Activated naive CD8-positive, alpha-beta T cell treated with anti-CD3 and anti-CD28 coated beads for 36 hours (primary cell): ENCODE data around the gene DTNB. TPM values are rescaled to one million over a fixed set of nuclear protein-coding genes. Genes with fewer than 3 reads are reported as not detected.

Experiments used
- DNase-seq: peaks from one replicate; pipeline ENCODE4 v3.0.0; 2021
- H3K27ac Mint-ChIP-seq: one replicate; pipeline ENCODE4 v1.8.0; 2022; ENCODE audit warnings: mild to moderate bottlenecking, moderate library complexity, mixed read lengths
- H3K27me3 Mint-ChIP-seq: one replicate; pipeline ENCODE4 v1.8.0; 2022; ENCODE audit warnings: mild to moderate bottlenecking, mixed read lengths
- H3K36me3 Mint-ChIP-seq: one replicate; pipeline ENCODE4 v1.8.0; 2021; ENCODE audit warnings: mild to moderate bottlenecking, mixed read lengths
- H3K4me1 Mint-ChIP-seq: one replicate; pipeline ENCODE4 v1.8.0; 2021; ENCODE audit warnings: mixed read lengths
- H3K4me3 Mint-ChIP-seq: one replicate; pipeline ENCODE4 v1.8.0; 2022; ENCODE audit warnings: mild to moderate bottlenecking, moderate library complexity, mixed read lengths
- H3K9me3 Mint-ChIP-seq: one replicate; pipeline ENCODE4 v1.8.0; 2022; ENCODE audit warnings: mixed read lengths
- total RNA-seq, 2 experiments: library from RNA; stranded (reverse); gene quantifications; one replicate each; pipeline ENCODE4 v1.2.3, GENCODE V29; 2021

DTNB gene
- total RNA-seq, 2 experiments from 2014 or later = 14.3 to 15.5 TPM

DNA sequence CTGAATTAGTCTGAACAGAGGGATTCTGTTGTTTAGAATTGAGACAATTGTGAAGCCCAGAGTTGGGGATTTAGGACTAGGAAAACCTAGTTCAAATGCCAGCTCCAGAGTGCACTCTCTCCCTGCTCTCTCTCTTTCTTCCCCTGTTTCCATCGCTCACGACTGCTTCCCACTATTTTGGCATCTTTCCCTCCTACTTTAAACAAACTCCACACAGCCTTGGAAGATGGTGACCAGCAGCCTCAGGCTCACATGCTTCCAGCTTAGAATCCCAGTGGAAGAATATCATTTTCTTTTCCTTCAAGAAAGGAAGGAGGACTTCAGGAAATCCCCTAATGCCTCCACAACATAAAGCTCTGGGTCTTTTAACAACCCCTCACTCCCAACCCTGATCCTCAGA lies 325.5 kb downstream of the DTNB start:
- Mint-ChIP-seq H3K4me3 (no peak overlapping the region), H3K9me3 (peaks cover 3% of the 10 kb centered on the region), H3K36me3 (no peaks in the 10 kb centered on the region), H3K4me1 (peaks cover 38% of the 10 kb centered on the region), H3K27ac (peak overlapping the region; percentile 88), H3K27me3 (no peaks in the 10 kb centered on the region)
- DNase-seq = no peak

GRCh38 chr2:25347205-25347815 lies 326.1 kb downstream of the DTNB start:
- peaks cover 35% of the 10 kb centered on the region for H3K4me1 Mint-ChIP-seq

DNA sequence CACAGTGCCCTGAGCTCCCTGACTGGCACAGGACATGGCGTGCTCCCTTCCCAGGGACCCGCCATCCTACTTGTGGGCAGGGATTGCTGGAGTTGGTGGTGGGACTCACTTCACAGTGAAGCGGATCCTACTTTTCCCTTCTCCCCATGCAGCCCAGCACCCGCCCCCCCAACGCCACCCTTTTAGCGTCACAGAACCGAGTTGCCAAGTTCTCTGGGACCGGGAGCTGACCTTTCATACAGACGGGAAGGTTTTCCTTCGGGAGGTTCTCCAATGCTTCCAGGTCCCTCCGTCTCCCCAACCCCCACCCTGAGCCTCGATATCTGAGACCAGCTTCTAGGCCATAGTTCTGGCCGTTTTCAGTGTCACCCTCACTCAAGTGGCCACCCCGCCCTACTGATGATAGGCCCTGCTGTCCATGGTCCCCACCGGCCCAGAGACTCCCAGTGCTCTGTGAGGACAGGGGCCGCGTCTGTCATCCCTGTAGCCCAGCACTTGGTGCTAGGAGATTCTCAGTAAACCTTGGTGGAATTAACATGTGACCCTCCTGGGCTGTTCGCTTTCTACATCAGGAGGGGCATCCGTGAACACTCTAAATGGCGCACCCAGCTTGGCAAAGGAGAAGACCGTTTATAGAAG lies 330.1 kb downstream of the DTNB start:
- Mint-ChIP-seq H3K9me3 (no peaks in the 10 kb centered on the region), H3K4me1 (peaks cover 39% of the 10 kb centered on the region), H3K27ac (no peak overlapping the region), H3K4me3 (peak overlapping the region; percentile 81), H3K27me3 (no peaks in the 10 kb centered on the region), H3K36me3 (peaks cover 3% of the 10 kb centered on the region)
- no peak for DNase-seq

More at GRCh38 chr2:25347205-25347815, 326.1 kb downstream of the DTNB start:
- Mint-ChIP-seq H3K27me3 (no peaks in the 10 kb centered on the region), H3K9me3 (peaks cover 3% of the 10 kb centered on the region), H3K27ac (peak overlapping the region; percentile 88), H3K4me3 (peak overlapping the region; percentile 42), H3K36me3 (no peaks in the 10 kb centered on the region)
- peak; percentile 63 for DNase-seq

- Mint-ChIP-seq H3K4me3 (peak overlapping the region; percentile 81), H3K27ac (peak overlapping the region; percentile 84), H3K27me3 (no peaks in the 10 kb centered on the region), H3K9me3 (no peaks in the 10 kb centered on the region), H3K4me1 (peaks cover 40% of the 10 kb centered on the region), H3K36me3 (peaks cover 3% of the 10 kb centered on the region)
- DNase-seq = peak; percentile 92
These were observed 330.8 kb downstream of the DTNB start for GRCh38 chr2:25342372-25343186.

DNA sequence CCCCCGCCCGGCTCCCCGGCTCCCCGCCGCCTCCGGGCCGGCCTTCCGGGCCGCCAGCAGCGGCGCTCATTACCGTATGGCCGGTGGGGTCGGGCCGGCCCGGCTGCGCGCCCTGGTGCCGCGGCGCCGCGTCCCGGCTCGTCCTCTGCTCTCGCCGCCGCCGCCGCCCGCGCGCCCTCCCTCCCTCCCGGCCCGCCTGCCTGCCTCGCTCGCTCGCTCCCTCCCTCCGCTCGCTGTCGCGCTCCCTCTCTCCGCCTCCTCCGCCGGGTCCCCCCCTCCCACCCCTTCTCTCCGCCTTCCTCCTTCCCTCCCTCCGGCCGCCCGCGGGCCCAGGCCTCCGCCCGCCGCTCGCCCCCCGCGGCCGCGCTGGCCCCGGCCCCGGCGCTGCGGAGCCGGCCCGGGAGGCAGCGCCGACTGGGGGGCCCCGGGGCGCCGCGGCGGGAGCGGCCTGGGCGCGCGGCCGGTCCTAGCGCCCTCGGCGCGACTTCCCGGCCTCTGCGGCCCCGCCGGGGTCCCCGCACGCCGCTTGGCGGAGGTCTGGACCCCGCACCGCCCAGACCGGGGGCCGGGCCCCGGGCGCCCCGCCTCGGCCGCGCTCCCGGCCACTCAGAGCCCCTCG lies 331.5 kb downstream of the DTNB start, which contains the start of gene DNMT3A:
Gene DNMT3A, minus strand, starts transcription at position 173 of the 619 bp plus-strand sequence. CDS start 27,941 bp downstream, outside the sequence.
- Mint-ChIP-seq H3K4me1 (peaks cover 41% of the 10 kb centered on the region), H3K36me3 (peaks cover 8% of the 10 kb centered on the region), H3K4me3 (peak within 1 kb of the TSS; percentile 81), H3K27me3 (no peaks in the 10 kb centered on the region), H3K9me3 (no peaks in the 10 kb centered on the region), H3K27ac (peak within 1 kb of the TSS; percentile 84)
- peak; percentile 64 for DNase-seq

DNA sequence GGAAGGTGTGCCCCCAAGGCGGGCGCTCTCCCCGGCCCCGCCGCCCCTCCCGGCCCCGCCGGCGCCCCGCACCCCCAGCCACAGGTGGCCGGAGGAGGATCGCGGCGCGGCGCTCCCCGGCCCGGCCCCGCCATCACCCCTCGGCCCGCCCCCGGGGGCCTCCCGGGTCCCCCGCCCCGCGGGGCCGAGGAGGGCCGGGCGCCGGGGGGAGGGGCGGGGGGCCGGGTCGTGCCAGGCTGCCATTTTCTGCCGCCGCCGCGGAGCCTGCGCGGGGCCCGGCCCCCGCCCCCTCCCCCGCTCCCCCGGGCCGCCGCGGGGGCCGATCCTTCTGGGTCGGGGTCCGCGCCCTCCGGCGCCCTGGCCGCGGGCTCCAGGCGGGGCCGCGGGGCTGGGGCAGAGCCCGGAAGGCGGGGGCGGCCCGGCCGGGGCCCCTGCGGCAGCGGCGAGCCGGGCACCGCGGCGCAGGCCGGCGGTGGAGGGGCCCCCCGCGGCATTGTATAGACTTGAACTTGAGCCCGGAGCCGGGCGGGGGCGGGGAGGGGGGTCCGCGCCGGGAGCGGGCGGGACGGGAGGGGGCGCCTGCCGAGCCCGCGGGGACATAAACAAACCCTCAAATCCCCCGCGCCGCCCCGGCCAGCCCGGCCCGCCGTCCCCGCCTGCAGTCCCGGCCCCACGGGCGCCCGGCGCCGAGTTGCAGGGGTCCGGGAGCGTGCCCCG lies 332.2 kb downstream of the DTNB start:
- Mint-ChIP-seq H3K27me3 (no peaks in the 10 kb centered on the region), H3K9me3 (no peaks in the 10 kb centered on the region), H3K27ac (no peak overlapping the region), H3K4me1 (peaks cover 48% of the 10 kb centered on the region), H3K36me3 (peaks cover 9% of the 10 kb centered on the region), H3K4me3 (no peak overlapping the region)
- peak; percentile 48 for DNase-seq

GRCh38 chr2:25340181-25340921 lies 333.0 kb downstream of the DTNB start:
- peak; percentile 39 for DNase-seq
- Mint-ChIP-seq H3K4me3 (peak overlapping the region; percentile 74), H3K9me3 (no peaks in the 10 kb centered on the region), H3K27me3 (no peaks in the 10 kb centered on the region), H3K27ac (peak overlapping the region; percentile 76), H3K36me3 (peaks cover 9% of the 10 kb centered on the region), H3K4me1 (peaks cover 54% of the 10 kb centered on the region)

DNA sequence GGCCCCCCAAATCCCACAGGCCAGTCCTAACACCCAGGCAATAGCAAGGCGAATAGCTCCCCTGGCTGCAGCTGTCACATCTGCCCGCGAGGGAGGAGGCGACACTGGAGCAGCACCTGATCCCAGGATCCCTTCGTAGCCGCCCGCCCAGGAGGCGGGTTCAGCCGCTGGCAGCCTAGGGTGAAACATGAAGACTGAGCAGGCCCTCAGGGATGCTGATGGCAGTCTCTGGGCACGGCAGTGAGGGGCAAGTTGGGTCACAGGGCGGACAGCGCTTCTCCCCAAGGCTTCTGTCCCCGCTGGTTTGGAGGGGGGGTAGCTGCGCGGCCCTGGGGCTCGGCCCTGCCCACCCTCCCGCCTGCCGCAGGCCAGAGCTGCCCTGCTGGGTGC lies 333.6 kb downstream of the DTNB start:
- H3K36me3 Mint-ChIP-seq = peaks cover 9% of the 10 kb centered on the region
- H3K27ac Mint-ChIP-seq = peak overlapping the region; percentile 90
- no peaks in the 10 kb centered on the region for H3K27me3 Mint-ChIP-seq
- H3K9me3 Mint-ChIP-seq = no peaks in the 10 kb centered on the region
- DNase-seq = no peak
- peaks cover 54% of the 10 kb centered on the region for H3K4me1 Mint-ChIP-seq
- peak overlapping the region; percentile 74 for H3K4me3 Mint-ChIP-seq

GRCh38 chr2:25339211-25339674 lies 334.1 kb downstream of the DTNB start:
- no peaks in the 10 kb centered on the region for H3K9me3 Mint-ChIP-seq
- peak overlapping the region; percentile 74 for H3K4me3 Mint-ChIP-seq
- H3K36me3 Mint-ChIP-seq = peaks cover 9% of the 10 kb centered on the region
- DNase-seq = no peak
- H3K27ac Mint-ChIP-seq = peak overlapping the region; percentile 90
- H3K4me1 Mint-ChIP-seq = peaks cover 60% of the 10 kb centered on the region
- no peaks in the 10 kb centered on the region for H3K27me3 Mint-ChIP-seq

DNA sequence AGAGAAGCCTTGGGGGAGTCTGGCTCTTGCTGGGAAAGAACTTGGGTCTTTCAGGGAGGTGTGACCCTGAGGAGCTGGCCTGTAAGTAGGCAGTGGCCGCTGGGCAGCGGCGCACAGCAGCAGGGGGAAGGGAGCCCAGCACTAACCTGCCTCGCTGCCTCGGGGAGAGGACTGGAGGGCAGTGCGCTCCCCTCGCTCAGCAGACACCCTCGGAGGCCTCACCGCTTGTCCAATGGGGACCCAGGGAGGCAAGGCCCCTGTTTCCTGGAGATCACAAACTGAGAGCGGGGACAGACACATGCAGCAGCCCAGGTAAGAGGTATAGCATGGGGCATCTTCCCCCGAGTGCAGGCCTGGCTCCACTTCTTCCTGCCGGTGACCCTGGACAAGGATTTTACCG lies 335.0 kb downstream of the DTNB start:
- Mint-ChIP-seq H3K27me3 (no peaks in the 10 kb centered on the region), H3K27ac (peak overlapping the region; percentile 90), H3K36me3 (peaks cover 9% of the 10 kb centered on the region)

DNA sequence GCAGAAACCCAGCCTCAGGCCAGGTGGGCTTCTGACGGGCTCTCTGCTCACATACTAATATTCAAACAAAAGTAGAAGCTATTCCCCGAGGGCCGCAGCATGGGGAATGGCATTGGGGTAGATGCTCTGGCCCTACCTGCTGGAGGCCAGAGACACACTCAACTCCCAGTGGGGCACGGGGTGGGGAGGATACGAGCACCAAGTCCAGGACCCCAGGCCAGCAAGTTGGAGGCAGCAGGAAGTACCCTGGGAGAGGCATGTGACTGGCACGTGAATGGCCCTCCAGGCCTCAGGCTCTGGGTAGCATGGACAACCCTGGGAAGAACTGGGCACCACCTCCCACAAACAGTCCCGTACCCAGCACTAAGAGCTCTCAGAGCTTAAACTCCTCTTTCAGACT lies 335.5 kb downstream of the DTNB start:
- H3K4me3 Mint-ChIP-seq = peak overlapping the region; percentile 61
- no peaks in the 10 kb centered on the region for H3K27me3 Mint-ChIP-seq
- H3K36me3 Mint-ChIP-seq = peaks cover 9% of the 10 kb centered on the region
- no peak for DNase-seq
- H3K9me3 Mint-ChIP-seq = no peaks in the 10 kb centered on the region
- peak overlapping the region; percentile 90 for H3K27ac Mint-ChIP-seq
- peaks cover 67% of the 10 kb centered on the region for H3K4me1 Mint-ChIP-seq

More for the DNA sequence above, 335.0 kb downstream of the DTNB start:
- DNase-seq = no peak
- peaks cover 64% of the 10 kb centered on the region for H3K4me1 Mint-ChIP-seq
- peak overlapping the region; percentile 74 for H3K4me3 Mint-ChIP-seq
- H3K9me3 Mint-ChIP-seq = no peaks in the 10 kb centered on the region

DNA sequence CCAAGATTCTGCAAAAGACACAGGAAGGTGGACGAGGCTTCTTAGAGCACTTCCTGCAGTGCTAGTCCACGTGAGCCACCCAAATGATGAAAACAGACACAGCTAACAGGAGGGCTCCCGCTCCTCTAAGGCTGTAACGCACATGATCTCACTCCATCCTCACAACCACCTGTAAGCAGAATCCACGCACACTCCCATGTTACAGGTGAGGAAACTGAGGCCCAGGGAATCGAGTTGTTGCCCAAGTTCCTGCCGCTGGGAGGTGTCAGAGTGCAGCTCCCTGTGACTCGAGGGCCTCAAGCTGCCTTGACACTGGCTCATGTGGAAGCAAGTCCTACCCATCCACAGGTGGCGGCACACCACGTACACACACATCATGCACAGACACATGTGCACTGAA lies 336.1 kb downstream of the DTNB start:
- H3K27ac Mint-ChIP-seq = peak overlapping the region; percentile 90
- peaks cover 68% of the 10 kb centered on the region for H3K4me1 Mint-ChIP-seq
- H3K27me3 Mint-ChIP-seq = no peaks in the 10 kb centered on the region
- peak overlapping the region; percentile 61 for H3K4me3 Mint-ChIP-seq
- H3K36me3 Mint-ChIP-seq = peaks cover 9% of the 10 kb centered on the region
- DNase-seq = no peak
- H3K9me3 Mint-ChIP-seq = no peaks in the 10 kb centered on the region

- DNase-seq = no peak
- Mint-ChIP-seq H3K27me3 (no peaks in the 10 kb centered on the region), H3K4me1 (peaks cover 77% of the 10 kb centered on the region), H3K27ac (peak overlapping the region; percentile 90), H3K4me3 (no peak overlapping the region), H3K36me3 (peaks cover 11% of the 10 kb centered on the region), H3K9me3 (no peaks in the 10 kb centered on the region)
These were observed 337.0 kb downstream of the DTNB start for GRCh38 chr2:25336383-25336841.
